Thymus (tissue), 11 donors: ENCODE results near the gene RNF212. TPM values are rescaled to one million over a fixed set of nuclear protein-coding genes. Genes with fewer than 3 reads are reported as not detected.
"Not testable (repeated sequence)": the region's sequence is repeated elsewhere in the genome, so short reads cannot be mapped to it uniquely, and the experiment has no call there.

Experiments
- DNase-seq, 9 donors: peaks; one replicate each; pipeline ENCODE4 v3.0.0-alpha.2; 2013; ENCODE audit warnings: low spot score in 9 of 9, low read depth in 6 of 9, missing footprints in 1 of 9
- H3K27ac ChIP-seq, 2 donors: one replicate each; pipeline ENCODE4 v1.5.1; 2013; ENCODE audit warnings: control low read depth in 1 of 2, low read depth in 1 of 2, low read length in 1 of 2, mild to moderate bottlenecking in 1 of 2, moderate library complexity in 1 of 2
- H3K27me3 ChIP-seq, 2 donors: one replicate each; pipeline ENCODE4 v1.5.1; 2013; ENCODE audit warnings: low read length in 1 of 2; ENCODE audit not compliant: control insufficient read depth in 2 of 2, insufficient read depth in 1 of 2
- H3K36me3 ChIP-seq, 2 donors: one replicate each; pipeline ENCODE4 v1.5.1; 2013; ENCODE audit warnings: low read length in 1 of 2, mild to moderate bottlenecking in 1 of 2, moderate library complexity in 1 of 2; ENCODE audit not compliant: control insufficient read depth in 2 of 2, insufficient read depth in 2 of 2
- H3K4me1 ChIP-seq, 2 donors: one replicate each; pipeline ENCODE4 v1.5.1; 2013; ENCODE audit warnings: low read length in 2 of 2; ENCODE audit not compliant: control insufficient read depth in 2 of 2, insufficient read depth in 2 of 2
- H3K4me3 ChIP-seq, 2 donors: one replicate each; pipeline ENCODE4 v1.5.1; 2013; ENCODE audit warnings: low read length in 2 of 2, control low read depth in 1 of 2, mild to moderate bottlenecking in 1 of 2
- H3K9me3 ChIP-seq, 2 donors: one replicate each; pipeline ENCODE4 v1.5.1; 2013; ENCODE audit warnings: low read length in 1 of 2, mild to moderate bottlenecking in 1 of 2; ENCODE audit not compliant: control insufficient read depth in 2 of 2, insufficient read depth in 1 of 2
- WGBS: extraction: QIAGEN DNeasy Blood & Tissue Kit; methylation state at CpG from one replicate; pipeline ENCODE4 v1.1.7; 2013; 5-methylcytosine and 5-hydroxymethylcytosine counted together
- polyA plus RNA-seq: library from polyadenylated mRNA; stranded (reverse); fragments of 200-250 nt; gene quantifications from one replicate; pipeline ENCODE4 v1.2.3, GENCODE V29; 2013
- total RNA-seq: library from RNA; stranded (reverse); fragments of 120-200 nt; gene quantifications from one replicate; pipeline ENCODE4 v1.2.4, GENCODE V29; 2013
- donor health status: healthy.

RNF212 gene
- total and polyA plus RNA-seq, 2 donors: 1.1 to 11.2 TPM

DNA sequence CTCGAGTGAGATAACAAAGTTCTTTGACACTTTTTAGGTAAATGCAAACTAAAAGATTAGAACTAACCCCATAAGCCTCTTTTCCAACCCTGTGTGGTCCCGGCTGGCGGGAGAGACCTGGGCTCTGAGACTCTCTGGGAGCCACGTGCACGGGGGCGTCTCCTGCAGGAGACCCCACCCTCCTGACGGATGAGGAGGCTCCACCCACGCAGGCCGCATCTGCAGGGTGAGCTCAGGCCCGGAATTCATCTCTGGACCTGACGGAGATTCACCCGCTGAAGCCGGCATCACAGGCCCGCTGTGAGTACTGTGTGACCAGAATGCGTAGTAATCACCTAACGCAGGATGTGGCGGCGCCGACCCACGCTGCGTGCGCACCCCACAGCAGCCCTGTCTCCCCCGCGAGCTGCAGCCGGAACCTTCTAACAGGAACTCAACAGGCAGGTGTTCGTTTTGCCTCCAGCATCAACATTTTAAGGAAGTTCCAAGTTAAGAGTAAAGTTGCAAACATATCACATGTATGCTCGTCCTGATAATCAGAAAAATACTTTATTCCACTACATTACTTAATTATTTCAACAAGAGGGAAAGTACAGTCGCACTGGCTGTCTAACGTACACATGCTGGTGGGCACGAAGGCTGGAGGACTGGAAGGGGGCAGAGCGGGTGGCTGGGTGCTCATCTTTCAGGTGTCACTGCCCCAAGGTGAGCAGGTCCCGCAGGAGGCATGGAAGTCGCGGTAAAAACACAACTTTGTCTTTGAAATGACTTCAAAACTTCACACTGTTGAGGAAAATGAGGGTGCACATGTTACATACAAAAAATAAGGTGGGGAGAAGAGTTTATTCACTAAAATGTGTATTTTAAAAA, 57.4 kb downstream of the RNF212 start:
- H3K27me3 ChIP-seq: peaks cover 2 to 54% of the 10 kb centered on the region in 2 donors
- peak overlapping the region; percentile 36 to 50 for H3K4me3 ChIP-seq
- 19% methylated on average over 34 of the region's 34 CpGs for WGBS
- peaks cover 0 to 7% of the 10 kb centered on the region in 2 donors for H3K9me3 ChIP-seq
- peak overlapping the region; percentile 55 to 91 for H3K27ac ChIP-seq
- DNase-seq: peak; percentile 25 to 84 (median 54)
- no peaks in the 10 kb centered on the region for H3K36me3 ChIP-seq
- H3K4me1 ChIP-seq: peaks cover 4 to 10% of the 10 kb centered on the region in 2 donors

DNA sequence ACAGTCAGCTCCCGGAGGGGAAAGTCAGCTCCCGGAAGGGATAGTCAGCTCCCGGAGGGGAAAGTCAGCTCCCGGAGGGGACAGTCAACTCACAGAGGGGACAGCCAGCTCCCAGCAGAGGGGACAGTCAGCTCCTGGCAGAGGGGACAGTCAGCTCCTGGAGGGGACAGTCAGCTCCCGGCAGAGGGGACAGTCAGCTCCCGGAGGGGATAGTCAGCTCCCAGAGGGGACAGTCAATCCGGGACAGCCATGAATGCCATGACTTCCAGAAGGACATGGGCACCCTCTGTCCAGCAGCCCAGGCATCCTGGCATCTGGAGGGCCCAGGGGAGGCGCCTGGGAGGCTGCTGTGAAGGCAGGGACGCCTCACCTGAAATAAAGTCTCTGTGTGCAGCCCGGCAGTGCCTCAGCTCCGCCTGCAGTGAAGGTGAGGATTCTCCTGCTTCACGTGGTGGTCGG, 58.1 kb downstream of the RNF212 start:
- DNase-seq, H3K9me3 ChIP-seq, H3K36me3 ChIP-seq, H3K4me1 ChIP-seq: not testable (repeated sequence)
- Histone ChIP-seq H3K4me3 (peak overlapping the region; percentile 36 to 50), H3K27me3 (peaks cover 2 to 59% of the 10 kb centered on the region in 2 donors), H3K27ac (peak overlapping the region in 1 of 2 donors; percentile 26)
- WGBS: 71% methylated on average over 13 of the region's 13 CpGs

DNA sequence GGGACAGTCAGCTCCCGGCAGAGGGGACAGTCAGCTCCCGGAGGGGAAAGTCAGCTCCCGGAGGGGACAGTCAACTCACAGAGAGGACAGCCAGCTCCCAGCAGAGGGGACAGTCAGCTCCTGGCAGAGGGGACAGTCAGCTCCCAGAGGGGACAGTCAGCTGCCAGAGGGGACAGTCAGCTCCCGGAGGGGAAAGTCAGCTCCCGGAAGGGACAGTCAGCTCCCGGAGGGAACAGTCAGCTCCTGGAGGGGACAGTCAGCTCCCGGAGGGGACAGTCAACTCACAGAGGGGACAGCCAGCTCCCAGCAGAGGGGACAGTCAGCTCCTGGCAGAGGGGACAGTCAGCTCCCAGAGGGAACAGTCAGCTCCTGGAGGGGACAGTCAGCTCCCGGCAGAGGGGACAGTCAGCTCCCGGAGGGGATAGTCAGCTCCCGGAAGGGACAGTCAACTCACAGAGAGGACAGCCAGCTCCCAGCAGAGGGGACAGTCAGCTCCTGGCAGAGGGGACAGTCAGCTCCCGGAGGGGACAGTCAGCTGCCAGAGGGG, 58.6 kb downstream of the RNF212 start:
- H3K27ac ChIP-seq, DNase-seq, H3K36me3 ChIP-seq, H3K4me1 ChIP-seq, H3K9me3 ChIP-seq, H3K4me3 ChIP-seq: not testable (repeated sequence)
- 93% methylated on average over 6 of the region's 11 CpGs for WGBS
- peaks cover 2 to 64% of the 10 kb centered on the region in 2 donors for H3K27me3 ChIP-seq

DNA sequence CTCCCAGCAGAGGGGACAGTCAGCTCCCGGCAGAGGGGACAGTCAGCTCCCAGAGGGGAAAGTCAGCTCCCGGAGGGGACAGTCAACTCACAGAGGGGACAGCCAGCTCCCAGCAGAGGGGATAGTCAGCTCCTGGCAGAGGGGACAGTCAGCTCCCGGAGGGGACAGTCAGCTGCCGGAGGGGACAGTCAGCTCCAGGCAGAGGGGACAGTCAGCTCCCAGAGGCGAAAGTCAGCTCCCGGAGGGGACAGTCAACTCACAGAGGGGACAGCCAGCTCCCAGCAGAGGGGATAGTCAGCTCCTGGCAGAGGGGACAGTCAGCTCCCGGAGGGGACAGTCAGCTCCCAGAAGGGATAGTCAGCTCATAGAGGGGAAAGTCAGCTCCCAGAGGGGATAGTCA, 59.5 kb downstream of the RNF212 start:
- not testable (repeated sequence) for H3K9me3 ChIP-seq, H3K4me3 ChIP-seq, H3K36me3 ChIP-seq, H3K4me1 ChIP-seq, H3K27ac ChIP-seq, DNase-seq
- H3K27me3 ChIP-seq: peaks cover 2 to 71% of the 10 kb centered on the region in 2 donors
- 98% methylated on average over 7 of the region's 7 CpGs for WGBS

DNA sequence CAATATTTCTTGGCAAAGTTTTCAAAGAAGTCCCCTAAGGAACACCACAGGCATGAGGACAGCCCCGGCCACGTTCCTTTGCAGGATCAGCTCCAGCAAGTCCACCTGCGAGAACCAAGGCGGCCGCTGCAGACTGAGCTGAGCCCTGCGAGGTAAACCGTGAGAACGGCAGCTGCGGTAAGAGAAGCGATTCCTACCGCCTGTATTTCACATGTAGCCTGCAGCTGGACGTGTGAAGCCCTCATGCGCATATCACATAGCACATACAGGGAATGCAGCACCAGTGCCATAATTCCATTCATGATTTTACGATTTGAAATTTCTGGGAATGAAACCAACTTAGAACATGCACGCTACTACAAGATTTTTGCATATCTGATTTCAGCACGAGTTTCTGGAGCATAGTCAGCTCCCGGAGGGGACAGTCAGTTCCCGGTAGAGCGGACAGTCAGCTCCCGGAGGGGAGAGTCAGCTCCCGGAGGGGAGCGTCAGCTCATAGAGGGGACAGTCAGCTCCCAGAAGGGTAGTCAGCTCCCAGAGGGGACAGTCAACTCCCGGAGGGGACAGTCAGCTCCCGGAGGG, 60.2 kb downstream of the RNF212 start:
- no peak for DNase-seq
- peaks cover 0 to 7% of the 10 kb centered on the region in 2 donors for H3K9me3 ChIP-seq
- WGBS: 89% methylated on average over 24 of the region's 24 CpGs
- H3K27ac ChIP-seq: no peak overlapping the region
- no peak overlapping the region for H3K4me3 ChIP-seq
- no peaks in the 10 kb centered on the region for H3K36me3 ChIP-seq
- H3K27me3 ChIP-seq: peaks cover 2 to 72% of the 10 kb centered on the region in 2 donors
- peaks cover 4 to 10% of the 10 kb centered on the region in 2 donors for H3K4me1 ChIP-seq

DNA sequence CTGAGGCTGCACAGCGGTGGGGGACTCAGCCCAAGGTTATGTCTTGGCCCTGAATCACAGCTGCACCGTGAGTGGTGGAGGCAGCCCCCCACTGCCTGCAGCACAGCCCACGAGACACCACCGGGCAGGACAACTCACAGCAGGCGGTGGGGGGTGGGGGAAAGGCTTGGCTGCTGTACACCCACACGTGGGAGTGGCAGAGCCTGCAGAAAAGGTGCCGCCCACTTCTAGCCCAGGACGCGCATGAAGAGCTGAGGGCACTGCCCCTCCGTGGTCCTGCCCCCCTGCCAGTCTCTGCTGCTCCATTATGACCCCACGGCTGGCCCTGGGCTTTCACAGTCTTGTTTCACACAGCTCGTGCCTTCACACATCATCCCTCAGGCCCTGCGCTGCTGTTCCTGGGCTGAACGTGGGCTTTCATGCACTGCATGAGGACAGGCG, 61.1 kb downstream of the RNF212 start:
- H3K4me1 ChIP-seq: peaks cover 4 to 10% of the 10 kb centered on the region in 2 donors
- H3K27ac ChIP-seq: no peak overlapping the region
- no peak overlapping the region for H3K4me3 ChIP-seq
- H3K36me3 ChIP-seq: no peaks in the 10 kb centered on the region
- peaks cover 2 to 80% of the 10 kb centered on the region in 2 donors for H3K27me3 ChIP-seq
- DNase-seq: no peak
- H3K9me3 ChIP-seq: peaks cover 0 to 7% of the 10 kb centered on the region in 2 donors
- 82% methylated on average over 15 of the region's 15 CpGs for WGBS

DNA sequence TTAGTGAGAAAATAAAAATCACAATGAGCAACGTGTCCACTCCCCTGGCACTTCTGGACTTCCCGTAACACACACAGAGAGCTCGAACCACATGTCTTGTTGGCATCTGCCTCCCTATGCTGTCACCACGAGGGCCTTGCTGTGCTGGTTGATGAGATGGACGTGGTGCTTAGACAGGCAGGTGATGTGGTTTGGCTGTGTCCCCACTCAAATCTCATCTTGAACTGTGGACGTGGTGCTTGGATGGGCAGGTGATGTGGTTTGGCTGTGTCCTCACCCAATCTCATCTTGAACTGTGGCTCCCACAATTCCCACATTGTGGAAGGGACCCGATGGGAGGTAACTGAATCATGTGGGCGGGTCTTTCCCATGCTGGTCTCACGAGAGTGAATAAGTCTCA, 61.9 kb downstream of the RNF212 start:
- Histone ChIP-seq H3K27ac (no peak overlapping the region), H3K27me3 (peaks cover 2 to 86% of the 10 kb centered on the region in 2 donors), H3K4me1 (peaks cover 4 to 10% of the 10 kb centered on the region in 2 donors), H3K4me3 (no peak overlapping the region), H3K36me3 (no peaks in the 10 kb centered on the region), H3K9me3 (peaks cover 0 to 8% of the 10 kb centered on the region in 2 donors)
- DNase-seq: no peak
- 88% methylated on average over 9 of the region's 9 CpGs for WGBS

DNA sequence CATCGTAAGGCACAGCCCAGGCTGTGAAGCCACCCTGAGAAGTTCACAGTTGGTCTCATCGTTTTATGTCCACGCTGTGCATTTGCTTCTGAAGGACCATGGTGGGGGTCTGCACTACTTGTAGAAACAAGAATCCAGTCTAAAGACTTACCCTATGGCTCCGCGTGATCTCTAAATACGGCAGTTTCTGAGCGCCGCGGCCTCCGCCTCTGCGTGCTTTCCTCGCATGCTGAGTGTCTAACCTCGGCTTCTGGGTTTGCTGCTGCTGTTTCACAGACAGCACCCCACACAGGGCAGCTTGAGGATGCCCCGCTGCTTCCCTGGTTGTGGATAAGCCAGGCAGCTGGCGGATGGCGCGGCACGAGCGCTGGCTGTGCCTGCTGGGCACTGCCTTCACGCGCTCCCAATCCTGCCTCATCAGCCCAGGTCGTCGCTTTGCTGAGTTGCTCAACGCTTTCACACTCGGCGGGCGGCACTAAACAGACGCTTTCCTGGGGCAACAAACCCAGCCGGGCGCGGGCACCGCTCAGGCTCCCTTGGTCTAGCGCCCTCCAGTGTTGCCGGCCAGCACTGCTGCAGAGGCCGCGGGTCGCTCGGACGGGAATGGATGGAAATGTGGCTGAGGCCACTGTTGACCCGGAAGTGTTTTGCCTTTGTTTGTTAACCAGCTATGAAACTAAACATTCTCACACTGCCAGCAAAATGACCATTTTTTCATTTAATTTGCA, 62.7 kb downstream of the RNF212 start:
- Histone ChIP-seq H3K36me3 (no peaks in the 10 kb centered on the region), H3K4me1 (peaks cover 4% of the 10 kb centered on the region in 2 donors), H3K27me3 (peaks cover 2 to 86% of the 10 kb centered on the region in 2 donors), H3K9me3 (peaks cover 0 to 7% of the 10 kb centered on the region in 2 donors), H3K27ac (no peak overlapping the region), H3K4me3 (no peak overlapping the region)
- DNase-seq: no peak
- WGBS: 77% methylated on average over 40 of the region's 40 CpGs
